ENCODE data around the gene MTMR8.

Gene MTMR8

GRCh38 chrX:64313624-64314023 is 81.6 kb downstream of the MTMR8 start:
- TF ChIP-seq FOXP2 (optimal IDR thresholded peaks at IDR 0.05; ENCODE audit: borderline replicate concordance, extremely low read depth, extremely low read length, insufficient read depth) (no peak), TAF1 (IDR thresholded peaks at IDR 0.05; ENCODE audit: borderline replicate concordance, insufficient read depth, low read length) (no peak), REST (IDR thresholded peaks at IDR 0.05; ENCODE audit: insufficient read depth in 1 of 2, low read depth in 2 of 2, low read length in 2 of 2) (no peak), SIN3A (IDR thresholded peaks at IDR 0.05; ENCODE audit: borderline replicate concordance, insufficient read depth, low read length) (no peak), POLR2AphosphoS5 (IDR thresholded peaks at IDR 0.05; ENCODE audit: low read depth, low read length) (no peak)

DNA sequence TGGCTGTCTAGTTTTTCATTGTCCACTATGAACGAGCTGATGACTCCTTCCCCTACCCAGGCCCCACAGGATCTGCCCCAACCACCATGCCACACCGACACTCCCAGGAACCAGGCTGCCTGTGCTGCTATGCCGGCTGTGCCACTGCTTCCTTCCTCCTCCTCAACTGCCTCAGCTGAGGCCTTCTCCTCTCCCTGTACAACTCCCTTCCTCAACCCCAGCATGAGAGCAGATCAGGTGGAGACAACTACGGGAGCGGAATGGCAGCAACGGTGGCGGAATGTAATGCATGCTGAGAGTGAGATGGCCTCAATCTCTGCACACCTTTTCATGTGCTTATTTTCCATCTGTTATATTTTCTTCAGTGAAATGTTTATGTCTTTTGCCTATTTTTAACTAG is 88.5 kb downstream of the MTMR8 start:
- no peak for TF ChIP-seq FOXP2 (optimal IDR thresholded peaks at IDR 0.05; ENCODE audit: borderline replicate concordance, extremely low read depth, extremely low read length, insufficient read depth)
- no peak for TF ChIP-seq REST (IDR thresholded peaks at IDR 0.05; ENCODE audit: insufficient read depth in 1 of 2, low read depth in 2 of 2, low read length in 2 of 2)
- TF ChIP-seq TAF1 (IDR thresholded peaks at IDR 0.05; ENCODE audit: borderline replicate concordance, insufficient read depth, low read length), result no peak
- no peak for TF ChIP-seq SIN3A (IDR thresholded peaks at IDR 0.05; ENCODE audit: borderline replicate concordance, insufficient read depth, low read length)
- no peak for TF ChIP-seq POLR2AphosphoS5 (IDR thresholded peaks at IDR 0.05; ENCODE audit: low read depth, low read length)

- TF ChIP-seq REST (IDR thresholded peaks at IDR 0.05; ENCODE audit: insufficient read depth in 1 of 2, low read depth in 2 of 2, low read length in 2 of 2), result no peak
- no peak for TF ChIP-seq POLR2AphosphoS5 (IDR thresholded peaks at IDR 0.05; ENCODE audit: low read depth, low read length)
- no peak for TF ChIP-seq FOXP2 (optimal IDR thresholded peaks at IDR 0.05; ENCODE audit: borderline replicate concordance, extremely low read depth, extremely low read length, insufficient read depth)
- TF ChIP-seq SIN3A (IDR thresholded peaks at IDR 0.05; ENCODE audit: borderline replicate concordance, insufficient read depth, low read length), result no peak
- no peak for TF ChIP-seq TAF1 (IDR thresholded peaks at IDR 0.05; ENCODE audit: borderline replicate concordance, insufficient read depth, low read length)
Observed at GRCh38 chrX:64291123-64291522, 104.1 kb downstream of the MTMR8 start.

- TF ChIP-seq TAF1 (IDR thresholded peaks at IDR 0.05; ENCODE audit: borderline replicate concordance, insufficient read depth, low read length) (no peak), FOXP2 (optimal IDR thresholded peaks at IDR 0.05; ENCODE audit: borderline replicate concordance, extremely low read depth, extremely low read length, insufficient read depth) (no peak), SIN3A (IDR thresholded peaks at IDR 0.05; ENCODE audit: borderline replicate concordance, insufficient read depth, low read length) (no peak), REST (IDR thresholded peaks at IDR 0.05; ENCODE audit: insufficient read depth in 1 of 2, low read depth in 2 of 2, low read length in 2 of 2) (no peak), POLR2AphosphoS5 (IDR thresholded peaks at IDR 0.05; ENCODE audit: low read depth, low read length) (no peak)
Observed at GRCh38 chrX:64265265-64265664, 130.0 kb downstream of the MTMR8 start.
